ENCODE measurements around the gene BAG1.

The BAG1 gene

GRCh38 chr9:33288828-33289483 lies 24.4 kb upstream of the BAG1 start:
- no peak overlapping the region for H2BK15ac ChIP-seq (replicated peaks; ENCODE audit: low read depth)
- peaks cover 29% of the 10 kb centered on the region for H3K79me2 ChIP-seq (ENCODE audit: control insufficient read depth, insufficient read depth, low read length)
- H3K23ac ChIP-seq (ENCODE audit: low read length) = no peak overlapping the region
- H4K8ac ChIP-seq (ENCODE audit: low read depth, low read length) = no peak overlapping the region
- H3K18ac ChIP-seq (ENCODE audit: low read length) = no peak overlapping the region
- H3K36me3 ChIP-seq (ENCODE audit: control insufficient read depth, insufficient read depth, low read length) = peaks cover 2% of the 10 kb centered on the region
- no CpG with 5 or more reads among the region's 14 CpGs for WGBS (ENCODE audit: extremely low coverage, insufficient coverage, low lambda C conversion rate)
- H2BK5ac ChIP-seq (ENCODE audit: low read length) = no peak overlapping the region
- no peaks in the 10 kb centered on the region for H3K27me3 ChIP-seq (ENCODE audit: insufficient read depth, low read length, poor library complexity)
- H3K4me3 ChIP-seq (ENCODE audit: low read length) = no peak overlapping the region
- peaks cover 16% of the 10 kb centered on the region for H3K79me1 ChIP-seq (ENCODE audit: low read length)
- H3K27ac ChIP-seq (ENCODE audit: low read depth, low read length) = no peak overlapping the region
- DNase-seq = no peak
- no peak overlapping the region for H2BK120ac ChIP-seq (ENCODE audit: low read depth, low read length)
- peak overlapping the region; percentile 41 for H3K4ac ChIP-seq (ENCODE audit: low read depth, low read length)
- no peaks in the 10 kb centered on the region for H3K4me1 ChIP-seq (ENCODE audit: control insufficient read depth, low read depth, low read length)
- H4K5ac ChIP-seq (ENCODE audit: low read length) = no peak overlapping the region
- no peak overlapping the region for H3K9ac ChIP-seq (ENCODE audit: low read length)
- H2AK5ac ChIP-seq (ENCODE audit: low read length) = no peak overlapping the region
- no peak overlapping the region for H3K56ac ChIP-seq (ENCODE audit: low read length)
- no peak overlapping the region for H3K4me2 ChIP-seq (ENCODE audit: low read length)

GRCh38 chr9:33288235-33288634 lies 23.7 kb upstream of the BAG1 start:
- Histone ChIP-seq H3K4me1 (ENCODE audit: control insufficient read depth, low read depth, low read length) (no peaks in the 10 kb centered on the region), H3K23ac (ENCODE audit: low read length) (no peak overlapping the region), H3K36me3 (ENCODE audit: control insufficient read depth, insufficient read depth, low read length) (peaks cover 2% of the 10 kb centered on the region), H3K27me3 (ENCODE audit: insufficient read depth, low read length, poor library complexity) (no peaks in the 10 kb centered on the region), H3K4ac (ENCODE audit: low read depth, low read length) (no peak overlapping the region), H3K79me1 (ENCODE audit: low read length) (peaks cover 14% of the 10 kb centered on the region), H3K4me3 (ENCODE audit: low read length) (no peak overlapping the region), H3K56ac (ENCODE audit: low read length) (no peak overlapping the region), H4K5ac (ENCODE audit: low read length) (no peak overlapping the region), H4K8ac (ENCODE audit: low read depth, low read length) (no peak overlapping the region), H3K79me2 (ENCODE audit: control insufficient read depth, insufficient read depth, low read length) (peaks cover 25% of the 10 kb centered on the region), H2BK15ac (replicated peaks; ENCODE audit: low read depth) (no peak overlapping the region), H2BK120ac (ENCODE audit: low read depth, low read length) (no peak overlapping the region), H2BK5ac (ENCODE audit: low read length) (no peak overlapping the region), H3K18ac (ENCODE audit: low read length) (no peak overlapping the region), H3K4me2 (ENCODE audit: low read length) (no peak overlapping the region), H2AK5ac (ENCODE audit: low read length) (no peak overlapping the region), H3K27ac (ENCODE audit: low read depth, low read length) (no peak overlapping the region), H3K9ac (ENCODE audit: low read length) (no peak overlapping the region)
- no CpG with 5 or more reads among the region's 4 CpGs for WGBS (ENCODE audit: extremely low coverage, insufficient coverage, low lambda C conversion rate)
- DNase-seq = no peak

GRCh38 chr9:33287087-33287490 lies 22.6 kb upstream of the BAG1 start:
- DNase-seq = peak; percentile 72
- no peak overlapping the region for H4K5ac ChIP-seq (ENCODE audit: low read length)
- no peak overlapping the region for H3K27ac ChIP-seq (ENCODE audit: low read depth, low read length)
- no peak overlapping the region for H3K4me2 ChIP-seq (ENCODE audit: low read length)
- H3K36me3 ChIP-seq (ENCODE audit: control insufficient read depth, insufficient read depth, low read length) = no peaks in the 10 kb centered on the region
- no peak overlapping the region for H2BK120ac ChIP-seq (ENCODE audit: low read depth, low read length)
- WGBS (ENCODE audit: extremely low coverage, insufficient coverage, low lambda C conversion rate) = no CpG with 5 or more reads among the region's 4 CpGs
- peaks cover 3% of the 10 kb centered on the region for H3K79me1 ChIP-seq (ENCODE audit: low read length)
- H3K27me3 ChIP-seq (ENCODE audit: insufficient read depth, low read length, poor library complexity) = no peaks in the 10 kb centered on the region
- H3K18ac ChIP-seq (ENCODE audit: low read length) = no peak overlapping the region
- H3K4ac ChIP-seq (ENCODE audit: low read depth, low read length) = no peak overlapping the region
- no peak overlapping the region for H3K4me3 ChIP-seq (ENCODE audit: low read length)
- H2AK5ac ChIP-seq (ENCODE audit: low read length) = no peak overlapping the region
- H3K23ac ChIP-seq (ENCODE audit: low read length) = no peak overlapping the region
- no peak overlapping the region for H3K9ac ChIP-seq (ENCODE audit: low read length)
- peaks cover 14% of the 10 kb centered on the region for H3K79me2 ChIP-seq (ENCODE audit: control insufficient read depth, insufficient read depth, low read length)
- H4K8ac ChIP-seq (ENCODE audit: low read depth, low read length) = no peak overlapping the region
- H3K4me1 ChIP-seq (ENCODE audit: control insufficient read depth, low read depth, low read length) = no peaks in the 10 kb centered on the region
- no peak overlapping the region for H2BK5ac ChIP-seq (ENCODE audit: low read length)
- no peak overlapping the region for H3K56ac ChIP-seq (ENCODE audit: low read length)
- no peak overlapping the region for H2BK15ac ChIP-seq (replicated peaks; ENCODE audit: low read depth)

- Histone ChIP-seq H3K27me3 (ENCODE audit: insufficient read depth, low read length, poor library complexity) (no peaks in the 10 kb centered on the region), H2BK120ac (ENCODE audit: low read depth, low read length) (no peak overlapping the region), H3K4me2 (ENCODE audit: low read length) (no peak overlapping the region), H3K56ac (ENCODE audit: low read length) (no peak overlapping the region), H3K27ac (ENCODE audit: low read depth, low read length) (no peak overlapping the region), H4K8ac (ENCODE audit: low read depth, low read length) (no peak overlapping the region), H3K79me1 (ENCODE audit: low read length) (no peaks in the 10 kb centered on the region), H2BK5ac (ENCODE audit: low read length) (no peak overlapping the region), H3K23ac (ENCODE audit: low read length) (no peak overlapping the region), H2BK15ac (replicated peaks; ENCODE audit: low read depth) (no peak overlapping the region), H3K4me3 (ENCODE audit: low read length) (no peak overlapping the region), H3K4ac (ENCODE audit: low read depth, low read length) (no peak overlapping the region), H3K4me1 (ENCODE audit: control insufficient read depth, low read depth, low read length) (no peaks in the 10 kb centered on the region), H2AK5ac (ENCODE audit: low read length) (no peak overlapping the region), H3K36me3 (ENCODE audit: control insufficient read depth, insufficient read depth, low read length) (peaks cover 3% of the 10 kb centered on the region), H3K9ac (ENCODE audit: low read length) (no peak overlapping the region), H4K5ac (ENCODE audit: low read length) (no peak overlapping the region), H3K79me2 (ENCODE audit: control insufficient read depth, insufficient read depth, low read length) (peaks cover under 1% of the 10 kb centered on the region), H3K18ac (ENCODE audit: low read length) (no peak overlapping the region)
- DNase-seq = no peak
- WGBS (ENCODE audit: extremely low coverage, insufficient coverage, low lambda C conversion rate) = no CpG with 5 or more reads among the region's 5 CpGs
Measured at GRCh38 chr9:33285502-33285901, 21.0 kb upstream of the BAG1 start.

GRCh38 chr9:33277484-33277883 lies 13.0 kb upstream of the BAG1 start:
- Histone ChIP-seq H3K79me2 (ENCODE audit: control insufficient read depth, insufficient read depth, low read length) (no peaks in the 10 kb centered on the region), H3K56ac (ENCODE audit: low read length) (no peak overlapping the region), H2BK120ac (ENCODE audit: low read depth, low read length) (no peak overlapping the region), H3K9ac (ENCODE audit: low read length) (no peak overlapping the region), H3K4me2 (ENCODE audit: low read length) (no peak overlapping the region), H3K27me3 (ENCODE audit: insufficient read depth, low read length, poor library complexity) (no peaks in the 10 kb centered on the region), H3K4me3 (ENCODE audit: low read length) (no peak overlapping the region), H3K23ac (ENCODE audit: low read length) (no peak overlapping the region), H3K4me1 (ENCODE audit: control insufficient read depth, low read depth, low read length) (no peaks in the 10 kb centered on the region), H3K36me3 (ENCODE audit: control insufficient read depth, insufficient read depth, low read length) (peaks cover 3% of the 10 kb centered on the region), H2BK5ac (ENCODE audit: low read length) (no peak overlapping the region), H3K4ac (ENCODE audit: low read depth, low read length) (no peak overlapping the region), H4K8ac (ENCODE audit: low read depth, low read length) (no peak overlapping the region), H3K18ac (ENCODE audit: low read length) (no peak overlapping the region), H3K27ac (ENCODE audit: low read depth, low read length) (no peak overlapping the region), H2AK5ac (ENCODE audit: low read length) (no peak overlapping the region), H3K79me1 (ENCODE audit: low read length) (no peaks in the 10 kb centered on the region), H2BK15ac (replicated peaks; ENCODE audit: low read depth) (no peak overlapping the region), H4K5ac (ENCODE audit: low read length) (no peak overlapping the region)
- DNase-seq = no peak
- 100% methylated on average over 1 of the region's 4 CpGs for WGBS (ENCODE audit: extremely low coverage, insufficient coverage, low lambda C conversion rate)

GRCh38 chr9:33273972-33274328 lies 9.4 kb upstream of the BAG1 start:
- H2BK15ac ChIP-seq (replicated peaks; ENCODE audit: low read depth) = no peak overlapping the region
- no peak overlapping the region for H4K5ac ChIP-seq (ENCODE audit: low read length)
- H3K4me3 ChIP-seq (ENCODE audit: low read length) = no peak overlapping the region
- no peak overlapping the region for H3K18ac ChIP-seq (ENCODE audit: low read length)
- H4K8ac ChIP-seq (ENCODE audit: low read depth, low read length) = no peak overlapping the region
- H3K27me3 ChIP-seq (ENCODE audit: insufficient read depth, low read length, poor library complexity) = no peaks in the 10 kb centered on the region
- H2AK5ac ChIP-seq (ENCODE audit: low read length) = no peak overlapping the region
- H3K23ac ChIP-seq (ENCODE audit: low read length) = no peak overlapping the region
- no peak overlapping the region for H3K56ac ChIP-seq (ENCODE audit: low read length)
- H3K9ac ChIP-seq (ENCODE audit: low read length) = no peak overlapping the region
- H2BK120ac ChIP-seq (ENCODE audit: low read depth, low read length) = no peak overlapping the region
- no peaks in the 10 kb centered on the region for H3K79me2 ChIP-seq (ENCODE audit: control insufficient read depth, insufficient read depth, low read length)
- WGBS (ENCODE audit: extremely low coverage, insufficient coverage, low lambda C conversion rate) = no CpG with 5 or more reads among the region's 2 CpGs
- H2BK5ac ChIP-seq (ENCODE audit: low read length) = no peak overlapping the region
- no peak overlapping the region for H3K27ac ChIP-seq (ENCODE audit: low read depth, low read length)
- no peaks in the 10 kb centered on the region for H3K4me1 ChIP-seq (ENCODE audit: control insufficient read depth, low read depth, low read length)
- H3K4ac ChIP-seq (ENCODE audit: low read depth, low read length) = no peak overlapping the region
- H3K36me3 ChIP-seq (ENCODE audit: control insufficient read depth, insufficient read depth, low read length) = no peaks in the 10 kb centered on the region
- no peaks in the 10 kb centered on the region for H3K79me1 ChIP-seq (ENCODE audit: low read length)
- H3K4me2 ChIP-seq (ENCODE audit: low read length) = no peak overlapping the region
- DNase-seq = no peak
